VCaP (cell line): Measurements from ENCODE around the gene POU6F1.
"Not testable (repeated sequence)": the region's sequence is repeated elsewhere in the genome, so short reads cannot be mapped to it uniquely, and the experiment has no call there.

Experiments
- H3K27ac ChIP-seq: fragments of 450-650 bp; 2 replicates; pipeline ENCODE4 v1.5.1; 2017
- TF ChIP-seq, protein P1 (sequence below): fragments of 450-650 bp; conservative IDR thresholded peaks from 2 replicates; pipeline ENCODE4 v1.5.1; 2017; ENCODE audit warnings: mild to moderate bottlenecking, moderate library complexity

POU6F1 gene, protein sequence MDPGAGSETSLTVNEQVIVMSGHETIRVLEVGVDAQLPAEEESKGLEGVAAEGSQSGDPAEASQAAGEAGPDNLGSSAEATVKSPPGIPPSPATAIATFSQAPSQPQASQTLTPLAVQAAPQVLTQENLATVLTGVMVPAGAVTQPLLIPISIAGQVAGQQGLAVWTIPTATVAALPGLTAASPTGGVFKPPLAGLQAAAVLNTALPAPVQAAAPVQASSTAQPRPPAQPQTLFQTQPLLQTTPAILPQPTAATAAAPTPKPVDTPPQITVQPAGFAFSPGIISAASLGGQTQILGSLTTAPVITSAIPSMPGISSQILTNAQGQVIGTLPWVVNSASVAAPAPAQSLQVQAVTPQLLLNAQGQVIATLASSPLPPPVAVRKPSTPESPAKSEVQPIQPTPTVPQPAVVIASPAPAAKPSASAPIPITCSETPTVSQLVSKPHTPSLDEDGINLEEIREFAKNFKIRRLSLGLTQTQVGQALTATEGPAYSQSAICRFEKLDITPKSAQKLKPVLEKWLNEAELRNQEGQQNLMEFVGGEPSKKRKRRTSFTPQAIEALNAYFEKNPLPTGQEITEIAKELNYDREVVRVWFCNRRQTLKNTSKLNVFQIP

DNA sequence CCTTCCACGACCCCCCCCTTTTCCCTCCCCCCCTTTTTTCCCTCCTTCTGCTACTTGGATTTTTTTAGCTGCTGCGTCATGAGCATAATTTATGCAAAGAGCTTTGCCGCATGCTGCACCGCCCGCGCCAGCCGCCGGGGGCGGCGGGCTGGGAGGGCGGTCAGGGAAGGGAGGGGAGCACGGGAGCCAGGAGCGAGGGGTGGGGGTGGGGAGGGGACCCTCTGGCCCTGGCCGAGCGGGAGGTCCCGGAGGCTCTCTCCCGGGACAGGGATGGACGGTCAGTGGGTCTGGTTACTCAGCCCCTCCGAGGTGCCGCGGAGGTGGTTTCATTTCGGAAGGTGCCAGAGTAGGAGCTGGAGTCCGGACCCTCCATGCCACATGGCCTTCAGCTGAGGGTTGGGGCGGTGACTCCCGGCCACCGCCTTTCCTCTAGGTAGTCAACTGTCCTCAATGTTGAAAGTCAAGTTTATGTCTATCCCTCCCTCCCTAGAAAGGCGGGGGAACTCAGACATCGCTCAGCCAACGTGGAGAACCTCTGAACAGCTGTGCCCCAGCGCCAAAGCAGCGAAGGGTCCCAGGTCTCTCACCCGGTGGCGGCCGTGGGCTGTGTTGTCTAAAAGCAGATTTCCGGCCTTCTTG, at the start of gene POU6F1:
Gene POU6F1, minus strand, starts transcription at position 95 of the 639 bp plus-strand sequence. CDS start 11,226 bp downstream, outside the sequence.
- TF ChIP-seq, protein P1, sequence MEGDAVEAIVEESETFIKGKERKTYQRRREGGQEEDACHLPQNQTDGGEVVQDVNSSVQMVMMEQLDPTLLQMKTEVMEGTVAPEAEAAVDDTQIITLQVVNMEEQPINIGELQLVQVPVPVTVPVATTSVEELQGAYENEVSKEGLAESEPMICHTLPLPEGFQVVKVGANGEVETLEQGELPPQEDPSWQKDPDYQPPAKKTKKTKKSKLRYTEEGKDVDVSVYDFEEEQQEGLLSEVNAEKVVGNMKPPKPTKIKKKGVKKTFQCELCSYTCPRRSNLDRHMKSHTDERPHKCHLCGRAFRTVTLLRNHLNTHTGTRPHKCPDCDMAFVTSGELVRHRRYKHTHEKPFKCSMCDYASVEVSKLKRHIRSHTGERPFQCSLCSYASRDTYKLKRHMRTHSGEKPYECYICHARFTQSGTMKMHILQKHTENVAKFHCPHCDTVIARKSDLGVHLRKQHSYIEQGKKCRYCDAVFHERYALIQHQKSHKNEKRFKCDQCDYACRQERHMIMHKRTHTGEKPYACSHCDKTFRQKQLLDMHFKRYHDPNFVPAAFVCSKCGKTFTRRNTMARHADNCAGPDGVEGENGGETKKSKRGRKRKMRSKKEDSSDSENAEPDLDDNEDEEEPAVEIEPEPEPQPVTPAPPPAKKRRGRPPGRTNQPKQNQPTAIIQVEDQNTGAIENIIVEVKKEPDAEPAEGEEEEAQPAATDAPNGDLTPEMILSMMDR = peak; percentile 79
- H3K27ac ChIP-seq = peak within 1 kb of the TSS; percentile 96

DNA sequence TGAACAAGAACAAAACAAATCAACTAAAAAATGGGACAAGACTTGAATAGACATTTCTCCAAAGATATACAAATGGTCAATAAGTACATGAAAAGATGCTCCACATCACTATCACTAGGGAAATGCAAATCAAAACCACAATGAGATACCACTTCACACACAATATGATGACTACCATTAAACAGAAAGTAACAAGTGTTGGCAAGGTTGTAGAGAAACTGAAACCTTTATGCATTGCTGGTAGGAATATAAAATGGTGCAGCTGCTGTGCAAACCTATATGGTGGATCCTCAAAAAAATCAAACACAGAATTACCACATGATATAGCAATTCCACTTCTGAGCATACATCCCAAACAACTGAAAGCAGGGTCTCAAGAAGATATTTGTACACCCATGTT, 47.2 kb upstream of the POU6F1 start:
- TF ChIP-seq, protein P1 = no peak
- no peak overlapping the region for H3K27ac ChIP-seq

DNA sequence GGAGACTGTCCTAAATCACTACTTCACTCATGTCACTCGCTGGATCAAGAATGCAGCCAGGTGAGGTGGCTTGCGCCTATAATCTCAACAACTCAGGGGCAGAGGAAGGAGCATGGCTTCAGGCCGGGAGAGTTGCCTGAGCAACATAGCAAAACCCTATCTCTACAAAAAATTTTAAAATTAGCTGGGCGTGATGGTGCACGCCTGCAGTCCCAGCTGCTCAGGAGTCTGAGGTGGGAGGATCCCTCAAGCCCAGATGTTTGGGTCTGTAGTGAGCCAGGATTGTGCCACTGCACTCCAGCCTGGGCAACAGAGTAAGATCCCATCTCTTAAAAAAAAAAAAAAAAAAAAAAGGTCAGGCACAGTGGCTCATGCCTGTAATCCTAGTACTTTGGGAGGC, 46.4 kb upstream of the POU6F1 start:
- TF ChIP-seq, protein P1 = no peak
- H3K27ac ChIP-seq = no peak overlapping the region

DNA sequence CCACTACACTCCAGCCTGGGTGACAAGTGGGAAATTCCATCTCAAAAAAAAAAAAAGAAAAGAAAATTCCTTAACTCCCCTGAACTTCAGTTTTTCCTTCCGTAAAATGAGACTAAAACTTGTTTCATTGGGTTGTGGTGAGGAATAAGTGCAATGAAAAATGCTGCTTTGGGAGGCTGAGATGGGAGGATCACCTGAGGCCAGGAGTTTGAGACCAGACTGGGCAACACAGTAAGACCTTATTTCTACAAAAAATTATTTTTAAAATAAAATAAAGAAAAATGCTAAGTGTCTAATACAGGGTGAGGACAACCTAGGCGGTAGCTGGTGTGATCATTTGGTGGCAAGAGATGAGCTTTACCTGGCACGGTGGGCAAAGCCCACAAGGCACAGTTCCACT, 45.5 kb upstream of the POU6F1 start:
- no peak overlapping the region for H3K27ac ChIP-seq

DNA sequence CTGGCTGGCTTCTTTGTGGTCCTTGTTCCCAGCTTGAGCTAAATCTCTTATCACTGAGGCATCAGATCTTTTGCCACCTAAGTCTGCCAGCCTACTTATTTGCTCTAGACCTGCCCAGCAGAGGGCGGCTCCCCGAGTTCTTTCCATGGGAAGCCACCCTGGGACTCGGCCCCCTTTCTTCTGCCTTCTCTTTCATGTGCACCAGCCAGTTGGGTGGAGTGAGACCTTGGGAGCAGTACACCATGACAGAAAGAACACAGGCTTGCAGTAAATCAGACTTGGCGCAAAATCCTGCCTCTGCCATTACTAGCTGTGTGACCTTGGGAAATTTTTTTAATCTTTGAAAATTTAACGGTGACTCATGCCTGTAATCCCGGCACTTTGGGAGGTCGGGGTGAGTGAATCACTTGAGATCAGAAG, 44.9 kb upstream of the POU6F1 start:
- TF ChIP-seq, protein P1 = peak; percentile 71
- H3K27ac ChIP-seq = no peak overlapping the region

More for the DNA sequence above, 45.5 kb upstream of the POU6F1 start:
- TF ChIP-seq, protein P1 = no peak

DNA sequence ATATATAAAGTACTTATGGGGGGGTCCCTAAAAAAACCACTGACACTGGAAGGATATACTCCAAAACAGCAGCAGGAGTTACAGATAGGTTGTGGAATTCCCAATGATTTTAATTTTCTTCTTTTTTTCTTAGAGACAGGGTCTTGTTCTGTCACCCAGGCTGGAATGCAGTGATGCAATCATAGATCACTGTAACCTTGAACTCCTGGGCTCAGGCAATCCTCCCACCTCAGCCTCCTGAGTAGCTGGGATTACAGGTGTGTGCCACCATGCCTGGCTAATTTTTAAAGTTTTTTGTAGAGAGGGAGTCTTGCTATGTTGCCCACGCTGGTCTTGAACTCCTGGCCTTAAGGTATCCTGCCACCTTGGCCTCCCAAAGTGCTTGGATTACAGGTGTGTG, 41.7 kb upstream of the POU6F1 start:
- H3K27ac ChIP-seq = not testable (repeated sequence)

DNA sequence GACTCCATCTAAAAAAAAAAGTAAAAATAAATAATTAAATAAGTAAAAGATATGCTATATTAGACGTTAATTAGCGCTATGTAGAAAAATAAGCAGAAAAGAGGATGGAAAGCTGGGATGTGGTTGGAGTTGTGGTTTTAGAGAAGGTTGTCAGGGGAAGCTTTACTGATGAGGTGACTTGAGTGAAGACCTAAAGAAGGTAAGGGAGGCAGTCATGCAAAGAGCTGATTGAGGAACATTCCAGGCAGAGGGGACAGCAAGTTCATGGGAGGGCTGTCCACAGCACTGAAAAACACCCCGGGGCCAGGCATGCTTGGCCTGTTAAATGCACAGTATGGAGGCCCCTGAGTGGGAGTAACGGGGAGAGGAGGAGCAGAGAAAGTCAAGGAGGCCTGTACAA, 36.7 kb upstream of the POU6F1 start:
- no peak overlapping the region for H3K27ac ChIP-seq
- TF ChIP-seq, protein P1 = no peak

DNA sequence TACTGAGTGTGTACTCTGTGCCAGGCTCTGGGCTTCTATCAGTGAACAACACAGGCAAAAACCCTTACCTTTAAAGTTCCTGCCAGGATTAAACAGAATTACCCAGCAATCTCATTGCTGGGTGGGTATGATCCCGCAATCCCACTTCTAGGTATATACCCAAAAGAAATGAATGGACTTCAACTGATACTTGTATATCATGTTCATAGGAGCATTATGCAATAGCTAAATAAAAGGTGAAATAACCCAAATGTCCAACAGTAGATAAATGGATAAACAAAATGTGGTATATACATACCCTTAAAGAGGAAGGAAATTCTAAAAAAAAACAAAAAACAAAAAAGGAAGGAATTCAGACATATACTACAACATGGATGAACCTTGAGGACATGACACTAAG, 35.4 kb upstream of the POU6F1 start:
- TF ChIP-seq, protein P1 = no peak

More for the DNA sequence above, 35.4 kb upstream of the POU6F1 start:
- no peak overlapping the region for H3K27ac ChIP-seq
